NCI-H146 (cell line): ENCODE data around the gene FNDC7.
A peak's percentile ranks its signal among the peaks of the same experiment; 100 is the strongest.
"Not testable (repeated sequence)": the region's sequence is repeated elsewhere in the genome, so short reads cannot be mapped to it uniquely, and the experiment has no call there.

Experiments used
- DNase-seq: peaks from one replicate; lab custom pipeline; 2025; lab: John Stamatoyannopoulos, UW

FNDC7 gene

DNA sequence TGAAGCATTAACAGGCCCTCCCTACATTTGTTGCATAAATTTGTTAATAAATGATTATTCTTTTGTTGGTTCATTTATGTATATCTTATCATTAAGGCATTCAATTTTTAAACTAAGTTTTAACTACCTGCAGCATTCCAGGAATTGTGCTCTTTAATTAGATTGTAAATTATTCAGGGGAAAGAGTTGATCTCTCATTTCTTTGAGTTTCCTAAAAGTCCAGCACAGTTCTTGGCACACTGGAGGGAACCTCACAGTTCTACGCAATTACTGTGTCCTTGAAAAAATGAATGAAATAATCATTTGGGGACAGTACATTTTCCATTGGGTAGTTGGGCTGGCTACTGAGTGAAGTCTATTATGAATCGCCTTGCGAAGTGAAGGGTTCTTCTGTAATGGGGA, 33.3 kb downstream of the FNDC7 start:
- no peak for DNase-seq

DNA sequence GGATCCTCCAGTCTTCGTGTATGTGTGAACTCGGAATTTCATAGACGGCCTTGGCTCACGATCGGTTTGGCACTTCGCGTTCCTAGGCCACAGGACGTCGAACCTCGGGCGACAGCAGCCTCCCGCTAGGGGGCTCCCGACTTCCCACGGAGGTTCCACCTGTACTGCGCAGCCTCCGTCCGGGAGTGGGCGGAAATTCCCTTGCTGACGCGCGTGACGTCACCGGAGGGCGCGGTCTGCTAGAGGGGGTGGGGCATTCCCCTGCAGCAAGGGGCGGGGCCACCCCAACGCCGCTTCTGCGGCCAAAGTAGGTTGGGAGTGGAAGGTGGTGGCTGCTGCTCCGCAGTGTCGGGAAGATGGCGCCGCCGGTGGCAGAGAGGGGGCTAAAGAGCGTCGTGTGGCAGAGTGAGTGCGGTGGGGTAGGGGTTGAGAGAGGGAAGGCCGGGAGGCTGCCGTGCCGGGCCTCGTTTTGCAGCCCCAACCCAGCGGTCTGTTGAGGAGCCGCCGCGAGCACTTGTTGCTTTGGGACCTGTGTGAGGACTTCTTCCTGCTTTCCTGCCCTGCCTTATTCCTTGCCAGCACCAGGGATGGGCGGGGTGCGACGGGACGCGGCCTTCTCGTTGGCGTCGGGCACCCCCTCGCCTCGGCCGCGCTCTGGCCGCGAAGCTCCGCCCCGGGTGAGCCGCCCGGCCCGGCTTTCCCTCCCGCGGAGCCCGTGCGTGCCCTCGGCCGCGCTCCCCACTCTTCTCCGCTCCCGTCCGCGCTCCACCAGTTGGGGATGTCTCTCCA, 33.9 kb downstream of the FNDC7 start, which contains the start of gene STXBP3:
STXBP3 (plus strand) TSS at position 293 of the 789 bp plus-strand sequence; CDS start at position 357, 64 bp downstream.
- peak; percentile 98 for DNase-seq

DNA sequence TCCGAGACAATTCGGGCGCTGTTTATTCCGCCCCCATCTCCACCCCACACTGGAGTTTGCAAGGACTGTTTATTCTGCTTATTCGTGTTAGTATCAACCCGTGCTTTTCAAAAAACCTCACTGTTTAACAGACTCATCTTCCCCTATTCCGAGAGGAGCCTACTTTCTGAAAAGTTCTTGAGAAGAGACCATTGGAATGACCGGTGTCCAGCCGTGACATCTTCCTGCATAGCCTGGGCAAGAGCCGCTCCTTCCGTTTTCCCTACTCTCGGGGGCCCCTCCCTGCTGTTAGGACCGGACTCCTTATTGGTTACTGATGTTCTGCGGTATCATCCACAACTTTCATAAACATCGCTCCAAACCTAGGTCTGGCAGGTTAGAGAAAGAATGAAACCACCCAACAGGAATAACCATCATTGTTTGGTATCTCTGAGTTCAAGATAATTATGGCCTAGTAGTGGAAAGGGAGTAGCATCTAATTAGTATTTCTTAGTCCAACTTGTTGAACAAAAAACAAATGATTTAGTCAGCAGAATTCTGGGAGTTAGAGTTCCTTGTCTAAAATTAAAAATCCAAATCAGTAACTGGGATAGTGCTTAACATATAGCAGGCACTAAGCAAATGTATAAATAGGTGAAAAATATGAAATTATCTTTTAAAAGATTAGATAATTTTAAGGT, 34.6 kb downstream of the FNDC7 start:
- DNase-seq = peak; percentile 73

DNA sequence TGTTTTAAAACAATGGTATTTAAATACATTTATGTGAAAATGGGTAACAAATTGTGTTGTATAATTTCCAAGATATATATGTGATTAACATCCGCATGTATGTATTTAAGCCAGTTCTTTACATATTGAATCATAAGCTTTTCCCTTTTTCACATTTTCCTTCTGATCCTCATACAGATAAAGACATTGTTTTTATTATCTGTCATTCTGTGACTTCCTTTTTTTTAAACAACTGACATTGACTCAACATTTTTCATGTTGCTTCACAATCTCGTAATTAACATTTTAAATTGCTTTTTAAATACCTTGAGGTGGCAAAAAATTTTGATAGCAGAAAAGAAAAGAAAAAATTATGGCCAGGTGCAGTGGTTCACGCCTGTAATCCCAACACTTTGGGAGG, 35.2 kb downstream of the FNDC7 start:
- DNase-seq = no peak

DNA sequence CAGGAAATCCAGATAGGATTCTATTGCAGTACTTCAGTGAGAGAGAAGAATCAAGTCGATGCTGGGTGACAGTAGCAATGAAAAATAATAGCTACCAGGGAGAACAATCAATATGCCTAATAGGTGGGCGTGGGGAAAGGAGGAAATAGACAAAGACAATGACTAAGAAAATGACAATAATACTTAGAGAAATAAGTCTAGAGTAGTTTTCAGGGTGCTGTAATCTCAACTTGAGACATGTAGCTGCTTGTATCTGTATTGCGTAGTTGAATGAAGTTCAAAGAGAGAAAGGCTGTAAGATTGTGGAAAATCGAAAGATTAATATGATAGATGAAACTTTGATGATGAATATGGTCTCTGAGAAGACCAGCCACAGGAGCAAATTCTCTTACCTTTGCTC, 36.4 kb downstream of the FNDC7 start:
- DNase-seq = no peak

DNA sequence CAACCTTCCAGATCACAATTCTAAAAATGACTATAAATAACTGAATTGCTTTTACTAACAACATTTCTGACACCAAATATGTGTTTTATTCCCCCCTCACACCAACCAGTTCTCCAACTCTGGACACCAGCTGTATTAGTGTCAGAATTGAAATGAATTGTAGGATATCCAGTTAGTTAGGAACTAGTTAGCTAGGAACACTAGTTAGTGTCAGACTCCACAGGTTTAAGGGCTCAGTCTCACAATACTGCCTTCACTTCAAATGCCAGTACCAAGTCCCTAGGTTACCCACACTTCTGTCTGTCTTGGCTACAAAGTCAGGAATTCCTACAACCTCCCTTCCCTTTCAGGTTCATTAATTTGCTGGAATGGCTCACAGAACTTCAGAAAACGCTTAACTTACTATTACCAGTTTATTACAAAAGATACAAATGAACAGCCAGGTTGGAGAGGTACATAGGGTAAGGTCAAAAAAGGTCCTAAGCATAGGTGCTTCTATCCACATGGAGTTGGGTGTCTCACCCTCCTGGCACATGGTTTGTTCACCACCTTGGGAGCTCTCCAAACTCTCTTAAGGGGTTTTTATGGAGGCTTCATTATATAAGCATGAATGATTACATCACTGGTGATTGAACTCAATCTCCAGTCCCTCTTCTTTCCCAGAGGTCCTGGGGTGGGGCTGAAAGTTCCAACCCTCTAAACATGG, 37.9 kb downstream of the FNDC7 start:
- DNase-seq = no peak

DNA sequence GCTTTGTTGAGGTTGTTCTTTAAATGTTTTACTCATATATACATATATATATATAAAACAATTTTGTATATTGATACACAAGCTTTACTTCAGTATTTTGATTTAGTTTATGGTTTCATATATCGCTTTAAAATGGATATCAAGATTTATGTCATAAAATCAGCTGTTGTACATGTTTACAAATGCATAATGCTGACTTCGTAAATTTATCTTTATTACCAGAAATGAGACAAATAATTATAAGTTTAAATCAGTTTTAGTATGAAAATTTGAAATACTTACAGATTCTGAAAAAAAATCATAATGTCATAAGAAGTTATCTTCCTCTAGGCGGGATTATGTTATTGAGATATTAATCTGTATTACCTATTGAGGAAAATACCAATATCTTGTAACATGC, 40.7 kb downstream of the FNDC7 start:
- DNase-seq = no peak

DNA sequence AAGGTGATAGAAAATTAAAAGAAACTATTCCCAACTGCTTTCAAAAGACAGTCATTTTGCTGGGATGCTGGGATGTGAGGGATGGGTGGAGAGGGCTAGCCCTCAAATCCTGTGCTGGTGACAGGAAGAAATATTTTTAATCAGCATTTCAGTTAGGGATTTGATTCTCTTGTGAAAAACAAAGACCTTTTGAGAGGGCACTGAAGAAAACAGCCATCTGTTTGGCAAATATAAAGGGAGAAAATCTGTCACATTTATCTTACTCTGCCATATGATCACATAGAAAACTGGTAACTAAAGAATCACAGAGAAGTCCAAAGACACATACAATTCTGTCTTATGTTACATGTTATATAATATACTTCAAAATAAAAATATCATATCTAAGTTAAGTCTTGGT, 46.1 kb downstream of the FNDC7 start:
- DNase-seq = no peak

DNA sequence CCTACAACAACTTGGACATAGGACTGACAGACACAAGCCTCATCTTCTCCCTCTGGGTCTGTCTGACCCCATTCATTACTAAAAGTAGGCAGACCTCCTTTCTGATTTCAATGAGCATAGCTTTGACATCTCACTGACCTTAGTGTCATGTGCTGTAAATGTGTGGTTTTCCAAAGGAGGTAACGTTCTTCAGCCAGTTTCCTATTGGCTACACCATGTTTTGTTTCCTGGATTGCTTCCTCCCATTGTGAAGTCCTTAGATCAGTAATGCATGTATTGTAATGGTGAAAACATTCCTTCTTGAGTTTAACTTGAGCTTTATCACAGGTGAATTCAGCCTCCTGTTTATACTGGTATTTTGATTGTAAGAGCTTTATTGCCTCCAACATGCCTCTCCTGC, 54.4 kb downstream of the FNDC7 start:
- no peak for DNase-seq

DNA sequence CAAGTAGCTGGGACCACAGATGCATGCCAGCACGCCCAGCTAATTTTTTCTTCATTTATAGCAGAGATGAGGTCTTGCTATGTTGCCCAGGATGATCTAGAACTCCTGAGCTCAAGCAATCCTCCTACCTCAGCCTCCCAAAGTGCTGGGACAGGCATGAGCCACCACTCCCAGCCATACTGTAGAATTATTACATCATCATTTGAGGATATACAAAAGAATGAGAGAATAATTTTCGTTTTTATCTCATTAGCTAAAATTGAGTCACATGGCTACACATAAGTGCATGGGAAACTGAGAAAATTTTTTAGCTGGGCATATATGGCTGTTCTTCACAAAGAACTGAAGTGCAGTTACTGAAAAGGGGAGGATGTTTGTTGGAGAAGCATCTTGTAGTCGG, 55.0 kb downstream of the FNDC7 start:
- no peak for DNase-seq

DNA sequence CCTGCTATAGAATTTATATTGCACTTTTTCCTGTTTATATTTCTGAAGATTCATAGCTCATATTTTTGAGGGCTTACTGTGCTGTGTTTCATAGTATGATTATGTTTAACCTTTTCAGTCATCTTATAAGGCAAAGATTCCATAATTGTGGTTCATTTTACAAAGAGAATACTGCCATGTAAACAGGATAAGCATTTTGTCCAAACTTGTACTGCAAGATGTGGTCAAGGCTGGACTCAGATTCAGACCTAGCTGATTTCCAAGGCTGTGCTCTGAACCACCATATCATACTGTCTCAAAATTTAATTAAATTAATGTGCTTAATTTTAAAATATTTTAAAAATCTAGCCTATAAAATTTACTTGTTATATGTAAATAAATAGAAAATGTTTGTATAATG, 65.1 kb downstream of the FNDC7 start:
- no peak for DNase-seq

DNA sequence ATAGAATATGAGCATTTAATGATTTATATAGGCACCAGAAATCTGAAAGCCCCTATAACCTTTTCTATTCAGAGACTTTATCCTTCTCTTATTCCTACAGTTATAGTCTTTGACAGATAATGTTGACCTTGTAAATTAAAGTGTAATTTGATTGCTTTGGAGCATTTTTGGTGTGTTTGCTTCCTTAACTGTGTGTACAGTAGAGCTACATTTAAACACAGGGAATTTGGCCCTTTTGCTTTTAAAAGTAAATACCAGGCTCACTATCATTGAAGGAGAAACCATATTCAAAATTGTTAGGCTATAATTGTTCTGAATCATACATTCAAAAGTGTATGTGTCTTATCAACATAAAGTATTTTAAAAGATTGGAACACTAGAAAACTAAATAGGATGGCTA, 66.7 kb downstream of the FNDC7 start:
- DNase-seq = no peak

DNA sequence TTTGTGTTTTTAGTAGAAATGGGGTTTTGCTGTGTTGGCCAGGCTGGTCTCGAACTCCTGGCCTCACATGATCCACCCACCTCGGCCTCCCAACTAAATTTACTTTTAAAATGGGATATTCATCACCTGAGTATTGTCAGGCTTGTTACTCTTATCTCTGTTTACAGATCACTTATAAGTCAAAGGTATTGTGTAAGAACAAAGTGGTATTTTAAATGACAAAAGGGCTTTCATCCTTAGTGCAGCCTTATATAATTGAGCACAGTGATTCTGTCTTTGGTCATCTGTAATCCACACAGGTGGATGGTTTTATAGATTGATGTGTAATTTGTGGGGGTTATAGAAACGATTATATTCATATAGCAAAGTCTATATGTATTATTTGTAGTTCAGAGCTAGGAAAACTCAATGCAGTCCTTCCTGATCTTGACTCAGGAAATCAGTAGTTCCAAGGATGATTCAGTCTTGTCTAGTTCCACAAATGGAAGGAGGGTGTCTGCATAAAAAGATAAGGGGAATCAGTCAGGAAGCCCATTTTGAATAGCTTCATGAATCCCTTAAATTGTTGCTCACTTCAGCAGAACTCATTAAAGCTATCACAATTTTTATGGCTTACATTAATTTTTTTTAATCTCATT, 68.3 kb downstream of the FNDC7 start:
- peak; percentile 81 for DNase-seq

DNA sequence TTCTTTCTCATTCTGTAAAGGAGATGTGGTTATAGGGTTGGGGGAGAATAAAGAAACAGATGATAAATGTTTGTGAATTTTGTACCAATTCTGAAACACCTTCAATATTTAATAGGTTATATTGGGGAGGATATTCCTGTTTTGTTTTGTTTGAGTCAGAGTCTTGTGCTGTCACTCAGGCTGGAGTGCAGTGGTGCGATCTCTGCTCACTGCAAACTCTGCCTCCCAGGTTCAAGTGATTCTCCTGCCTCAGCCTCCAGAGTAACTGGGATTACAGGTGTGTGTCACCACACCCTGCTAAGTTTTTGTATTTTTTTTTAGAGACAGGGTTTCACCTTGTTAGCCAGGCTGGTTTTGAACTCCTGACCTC, 68.9 kb downstream of the FNDC7 start:
- DNase-seq = not testable (repeated sequence)

DNA sequence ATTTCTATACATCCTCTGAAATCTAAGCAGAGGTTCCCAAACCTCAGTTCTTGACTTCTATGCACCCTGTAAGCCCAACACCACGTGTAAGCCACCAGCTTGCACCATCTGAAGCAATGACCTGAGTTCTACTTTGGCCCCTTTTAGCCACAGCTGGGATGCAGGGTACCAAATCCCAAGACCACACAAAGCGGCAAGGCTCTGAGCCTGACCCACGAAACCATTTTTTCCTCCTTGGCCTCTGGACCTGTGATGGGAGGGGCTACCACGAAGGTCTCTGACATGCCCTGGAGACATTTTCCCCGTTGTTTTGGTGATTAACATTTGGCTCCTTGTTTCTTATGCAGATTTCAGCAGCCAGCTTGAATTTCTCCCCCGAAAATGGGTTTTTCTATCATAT, 72.6 kb downstream of the FNDC7 start:
- no peak for DNase-seq

DNA sequence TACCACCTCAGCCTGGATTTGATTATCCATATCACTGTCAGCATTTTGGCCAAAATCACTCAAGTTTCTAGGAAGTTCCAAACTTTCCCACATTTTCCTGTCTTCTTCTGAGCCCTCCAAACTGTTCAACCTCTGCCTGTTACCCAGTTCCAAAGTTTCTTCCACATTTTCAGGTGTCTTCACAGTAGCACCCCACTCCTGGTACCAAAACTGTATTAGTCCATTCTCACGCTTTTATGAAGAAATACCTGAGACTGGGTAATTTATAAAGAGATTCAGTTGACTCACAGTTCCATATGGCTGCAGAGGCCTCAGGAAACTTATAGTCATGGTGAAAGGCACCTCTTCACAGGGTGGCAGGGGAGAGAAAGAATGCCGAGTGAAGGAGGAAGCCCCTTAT, 73.2 kb downstream of the FNDC7 start:
- DNase-seq = no peak

DNA sequence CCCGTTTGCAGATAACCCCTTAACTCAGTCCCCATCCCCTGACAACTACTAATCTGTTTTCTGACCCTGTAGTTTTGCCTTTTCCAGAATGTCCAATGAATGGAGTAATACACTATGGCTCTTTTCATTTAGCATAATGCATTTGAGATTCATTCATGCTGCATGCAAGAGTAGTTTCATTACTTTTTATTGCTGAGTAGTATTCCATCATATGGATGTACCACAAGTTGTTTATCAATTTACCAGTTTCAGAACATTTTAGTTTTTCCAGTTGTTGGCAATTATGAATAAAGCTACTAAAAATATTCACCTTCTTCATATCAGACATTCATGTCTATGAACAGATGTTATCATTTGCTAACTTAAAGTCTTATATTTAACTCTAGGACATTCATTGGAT, 79.1 kb downstream of the FNDC7 start:
- DNase-seq = no peak
